GM12864 (cell line): ENCODE results near the gene MRPS14.
"Not testable (repeated sequence)": the region's sequence is repeated elsewhere in the genome, so short reads cannot be mapped to it uniquely, and the experiment has no call there.

Experiments used
- DNase-seq: peaks from one replicate; pipeline ENCODE4 v3.0.0-alpha.2; 2011; ENCODE audit warnings: low read depth
- H3K4me3 ChIP-seq: 2 replicates; pipeline ENCODE4 v1.5.1; 2011; ENCODE audit warnings: mild to moderate bottlenecking, low read depth, low read length, control low read depth
- TF ChIP-seq, protein P1 (sequence below): IDR thresholded peaks from 2 replicates; pipeline ENCODE4 v1.5.1; 2011; ENCODE audit warnings: low read depth, mild to moderate bottlenecking, moderate library complexity, low read length, control low read depth, inconsistent platforms; ENCODE audit errors: missing control alignments

MRPS14 gene

DNA sequence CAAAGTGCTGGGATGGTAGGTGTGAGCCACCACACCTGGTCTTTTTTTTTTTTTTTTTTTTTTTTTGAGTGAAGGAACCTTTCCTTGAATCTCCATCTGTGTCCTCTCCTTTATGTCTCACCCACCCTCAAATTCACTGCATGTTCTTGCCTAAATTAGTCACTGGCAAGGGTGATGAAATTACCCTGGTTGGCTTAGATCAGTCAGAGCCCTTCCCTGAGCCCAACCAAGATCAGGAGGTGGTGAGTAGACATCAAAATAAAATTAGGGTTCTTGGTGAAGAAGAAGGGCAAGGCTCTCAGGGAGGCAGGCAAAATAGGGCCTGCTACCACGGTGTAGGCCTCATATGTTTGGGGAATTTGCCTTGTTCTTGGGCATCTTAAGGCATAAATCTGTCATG, 39.1 kb upstream of the MRPS14 start:
- DNase-seq = no peak
- no peak overlapping the region for H3K4me3 ChIP-seq
- TF ChIP-seq, protein P1, sequence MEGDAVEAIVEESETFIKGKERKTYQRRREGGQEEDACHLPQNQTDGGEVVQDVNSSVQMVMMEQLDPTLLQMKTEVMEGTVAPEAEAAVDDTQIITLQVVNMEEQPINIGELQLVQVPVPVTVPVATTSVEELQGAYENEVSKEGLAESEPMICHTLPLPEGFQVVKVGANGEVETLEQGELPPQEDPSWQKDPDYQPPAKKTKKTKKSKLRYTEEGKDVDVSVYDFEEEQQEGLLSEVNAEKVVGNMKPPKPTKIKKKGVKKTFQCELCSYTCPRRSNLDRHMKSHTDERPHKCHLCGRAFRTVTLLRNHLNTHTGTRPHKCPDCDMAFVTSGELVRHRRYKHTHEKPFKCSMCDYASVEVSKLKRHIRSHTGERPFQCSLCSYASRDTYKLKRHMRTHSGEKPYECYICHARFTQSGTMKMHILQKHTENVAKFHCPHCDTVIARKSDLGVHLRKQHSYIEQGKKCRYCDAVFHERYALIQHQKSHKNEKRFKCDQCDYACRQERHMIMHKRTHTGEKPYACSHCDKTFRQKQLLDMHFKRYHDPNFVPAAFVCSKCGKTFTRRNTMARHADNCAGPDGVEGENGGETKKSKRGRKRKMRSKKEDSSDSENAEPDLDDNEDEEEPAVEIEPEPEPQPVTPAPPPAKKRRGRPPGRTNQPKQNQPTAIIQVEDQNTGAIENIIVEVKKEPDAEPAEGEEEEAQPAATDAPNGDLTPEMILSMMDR = no peak

DNA sequence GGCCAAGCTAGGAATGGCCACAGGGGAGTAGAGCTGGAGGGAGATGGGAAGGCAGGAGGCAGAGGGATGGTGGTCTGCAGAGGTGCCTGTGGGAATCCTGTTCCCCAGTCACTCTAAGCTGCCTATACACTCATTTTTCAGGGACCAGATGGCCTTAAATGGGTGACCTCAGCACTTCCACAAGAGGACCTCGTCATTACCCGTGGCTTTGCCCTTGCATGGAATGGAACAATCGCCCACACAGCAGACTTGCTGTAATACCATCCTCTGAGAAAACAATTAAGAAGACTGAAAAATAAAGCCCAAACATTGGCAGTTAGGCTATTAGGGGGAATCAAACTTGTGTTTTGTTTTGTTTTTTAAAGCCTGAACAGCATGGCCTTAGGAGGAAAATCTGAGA, 31.5 kb upstream of the MRPS14 start:
- DNase-seq = no peak
- H3K4me3 ChIP-seq = no peak overlapping the region
- TF ChIP-seq, protein P1 = no peak

DNA sequence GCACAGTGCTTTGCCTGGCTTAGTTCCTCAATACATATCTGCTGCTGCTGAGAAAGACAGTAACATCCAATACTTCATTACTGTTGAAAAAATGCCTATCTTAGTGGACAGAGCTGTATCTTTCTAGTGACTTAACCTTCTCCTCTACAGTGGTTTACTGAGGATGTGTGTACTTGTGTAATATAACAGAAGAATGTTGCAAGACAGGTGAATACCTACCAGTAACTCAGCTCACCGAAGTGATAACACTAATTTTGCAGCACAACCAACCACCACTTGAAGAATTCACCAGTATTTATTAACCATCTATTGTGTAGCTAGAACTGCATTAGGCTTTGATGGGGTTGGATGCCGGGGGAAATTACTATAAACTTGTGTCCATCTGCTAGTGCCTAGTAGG, 27.8 kb upstream of the MRPS14 start:
- TF ChIP-seq, protein P1 = no peak
- H3K4me3 ChIP-seq = no peak overlapping the region
- DNase-seq = no peak

DNA sequence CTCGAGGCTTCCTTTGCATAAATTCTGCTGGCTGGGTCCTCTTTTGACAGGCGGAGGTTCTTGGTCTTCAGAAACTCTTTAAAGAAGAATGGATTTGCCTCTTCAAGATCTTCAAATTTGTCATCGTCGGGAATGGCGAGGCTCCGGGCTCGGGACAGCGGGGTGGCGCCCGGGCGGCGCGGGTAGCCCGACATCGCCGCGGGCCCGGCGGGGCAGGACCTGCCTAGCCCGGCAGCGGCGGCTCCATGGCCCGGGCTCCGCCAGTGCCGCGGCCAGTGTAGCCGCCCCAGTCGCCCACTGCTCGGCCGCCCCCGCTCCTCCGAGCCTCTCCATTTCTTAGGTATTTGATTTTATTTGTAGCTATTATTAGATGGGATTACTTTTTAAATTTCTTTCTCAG, 22.3 kb upstream of the MRPS14 start:
- TF ChIP-seq, protein P1 = no peak
- no peak overlapping the region for H3K4me3 ChIP-seq
- DNase-seq = no peak

DNA sequence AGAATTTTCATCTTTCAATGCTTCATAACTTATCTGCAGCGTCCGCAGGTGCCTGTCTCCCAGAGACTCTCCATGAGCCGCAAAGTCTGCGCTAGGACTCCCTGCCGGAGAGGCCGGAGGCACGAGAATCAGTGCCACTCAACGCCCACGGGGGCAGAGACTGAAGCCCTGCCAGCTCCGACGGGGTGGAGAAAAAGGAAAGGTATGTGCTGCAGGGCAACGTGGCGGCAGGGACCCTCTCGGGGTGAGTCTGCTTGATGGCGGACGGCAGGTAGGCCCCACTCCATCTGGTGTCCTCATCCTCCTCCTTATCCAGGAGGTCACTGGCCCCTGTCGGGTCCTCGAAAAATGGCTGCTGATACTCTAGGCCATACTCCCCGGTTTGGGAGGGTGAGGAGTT, 21.9 kb upstream of the MRPS14 start:
- TF ChIP-seq, protein P1 = no peak
- DNase-seq = no peak
- no peak overlapping the region for H3K4me3 ChIP-seq

DNA sequence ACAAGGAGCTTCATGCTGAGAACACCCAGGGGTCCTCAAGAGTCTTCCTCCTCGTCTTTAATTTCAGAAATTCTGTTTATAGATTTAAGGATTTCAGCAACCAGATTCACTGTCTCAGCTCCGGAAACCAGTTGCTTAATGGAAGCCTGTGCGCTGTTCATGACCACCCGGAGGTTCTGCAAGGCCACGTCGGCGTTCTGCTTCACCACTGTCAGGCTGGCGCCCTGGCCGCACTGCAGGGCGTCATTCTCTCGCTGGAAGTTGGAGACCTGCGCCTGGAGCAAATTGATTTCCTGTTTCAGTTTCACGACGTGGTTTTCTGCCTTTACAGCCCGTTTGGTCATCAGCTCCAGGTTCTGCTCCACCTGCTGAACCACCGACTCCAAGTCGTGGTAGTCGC, 21.4 kb upstream of the MRPS14 start:
- not testable (repeated sequence) for H3K4me3 ChIP-seq, DNase-seq

DNA sequence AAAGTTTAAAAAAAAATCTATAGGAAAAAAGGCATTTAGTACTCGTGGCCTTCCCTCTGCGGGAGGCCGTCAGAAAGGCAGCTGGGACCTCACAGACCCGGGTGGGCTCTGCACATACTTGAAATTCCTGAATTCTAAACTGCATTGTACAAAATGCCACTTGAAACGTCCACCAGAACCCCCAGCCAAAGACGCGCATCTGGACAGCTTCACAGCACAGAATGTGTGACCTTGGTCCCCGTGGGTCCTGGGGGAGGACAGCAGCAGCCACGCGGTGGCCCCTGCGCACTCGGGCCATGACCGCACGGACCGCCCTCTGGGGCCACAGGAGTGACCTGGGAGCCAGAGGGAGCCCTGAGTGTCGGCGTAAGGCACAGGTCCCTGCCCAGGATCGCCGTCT, 20.6 kb upstream of the MRPS14 start:
- TF ChIP-seq, protein P1 = no peak
- no peak for DNase-seq
- no peak overlapping the region for H3K4me3 ChIP-seq

DNA sequence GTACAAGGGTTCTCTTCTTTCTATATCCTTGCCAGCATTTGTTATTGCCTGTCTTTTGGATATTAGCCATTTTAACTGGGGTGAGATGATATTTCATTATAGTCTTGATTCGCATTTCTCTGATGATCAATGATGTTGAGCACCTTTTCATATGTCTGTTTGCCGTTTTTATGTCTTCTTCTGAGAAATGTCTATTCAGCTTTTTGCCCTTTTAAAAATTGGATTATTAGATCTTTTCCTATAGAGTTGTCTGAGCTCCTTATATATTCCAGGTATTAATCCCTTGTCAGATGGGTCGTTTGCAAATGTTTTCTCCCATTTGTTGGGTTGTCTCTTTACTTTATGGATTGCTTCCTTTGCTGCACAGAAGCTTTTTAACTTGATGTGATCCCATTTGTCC, 19.4 kb upstream of the MRPS14 start:
- TF ChIP-seq, protein P1 = no peak
- no peak for DNase-seq
- no peak overlapping the region for H3K4me3 ChIP-seq
